HEK293 (cell line): ENCODE measurements around the gene ATMIN.
A peak's percentile ranks its signal among the peaks of the same experiment; 100 is the strongest.

Source experiments
- BCL11A ChIP-seq: fragments of 450-650 bp; formaldehyde crosslinking; IDR thresholded peaks from 2 replicates; pipeline ENCODE4 v1.5.1; 2016; ENCODE audit warnings: low read depth, missing biosample characterization, missing genetic modification characterization
- GLIS2 ChIP-seq: fragments of 450-650 bp; formaldehyde crosslinking; IDR thresholded peaks from 2 replicates; pipeline ENCODE4 v1.5.1; 2016; ENCODE audit warnings: missing biosample characterization, missing genetic modification characterization
- HOXA7 ChIP-seq: sonication (generic); formaldehyde crosslinking; IDR thresholded peaks from 2 replicates; pipeline ENCODE4 v1.8.1; 2022; ENCODE audit warnings: missing genetic modification reagents, borderline replicate concordance
- HOXC10 ChIP-seq: sonication (generic); formaldehyde crosslinking; IDR thresholded peaks from 2 replicates; pipeline ENCODE4 v1.8.1; 2023; ENCODE audit warnings: mild to moderate bottlenecking, missing genetic modification reagents
- SP3 ChIP-seq: fragments of 450-650 bp; formaldehyde crosslinking; IDR thresholded peaks from 2 replicates; pipeline ENCODE4 v1.5.1; 2016; ENCODE audit warnings: missing biosample characterization, missing genetic modification characterization
- ZBTB1 ChIP-seq: fragments of 450-650 bp; formaldehyde crosslinking; IDR thresholded peaks from 2 replicates; pipeline ENCODE4 v1.5.1; 2016; ENCODE audit warnings: missing biosample characterization, missing genetic modification characterization
- ZBTB17 ChIP-seq: fragments of 450-650 bp; formaldehyde crosslinking; IDR thresholded peaks from 2 replicates; pipeline ENCODE4 v1.5.1; 2016; ENCODE audit warnings: missing biosample characterization, missing genetic modification characterization
- ZFP69B ChIP-seq: fragments of 450-650 bp; formaldehyde crosslinking; IDR thresholded peaks from 2 replicates; pipeline ENCODE4 v1.5.1; 2016; ENCODE audit warnings: missing biosample characterization, missing genetic modification characterization
- ZIC2 ChIP-seq: fragments of 450-650 bp; formaldehyde crosslinking; IDR thresholded peaks from 2 replicates; pipeline ENCODE4 v1.5.1; 2016; ENCODE audit warnings: missing biosample characterization, missing genetic modification characterization
- ZNF146 ChIP-seq: fragments of 450-650 bp; formaldehyde crosslinking; IDR thresholded peaks from 2 replicates; pipeline ENCODE4 v1.5.1; 2016; ENCODE audit warnings: missing biosample characterization, missing genetic modification characterization
- ZNF16 ChIP-seq: fragments of 450-650 bp; formaldehyde crosslinking; IDR thresholded peaks from 2 replicates; pipeline ENCODE4 v1.5.1; 2016; ENCODE audit warnings: low read depth, missing biosample characterization, missing genetic modification characterization
- ZNF211 ChIP-seq: fragments of 450-650 bp; formaldehyde crosslinking; IDR thresholded peaks from 2 replicates; pipeline ENCODE4 v1.5.1; 2016; ENCODE audit warnings: low read depth, missing biosample characterization, missing genetic modification characterization
- ZNF23 ChIP-seq: fragments of 450-650 bp; formaldehyde crosslinking; IDR thresholded peaks from 2 replicates; pipeline ENCODE4 v1.5.1; 2016; ENCODE audit warnings: missing biosample characterization, missing genetic modification characterization, borderline replicate concordance
- ZNF248 ChIP-seq: fragments of 450-650 bp; formaldehyde crosslinking; IDR thresholded peaks from 2 replicates; pipeline ENCODE4 v1.5.1; 2017; ENCODE audit warnings: missing biosample characterization, missing genetic modification characterization
- ZNF266 ChIP-seq: fragments of 450-650 bp; formaldehyde crosslinking; IDR thresholded peaks from 2 replicates; pipeline ENCODE4 v1.5.1; 2016; ENCODE audit warnings: missing biosample characterization, missing genetic modification characterization, low read depth
- ZNF274 ChIP-seq, 2 experiments: fragments of 200-500 bp in 1 of 2; fragments of 450-650 bp in 1 of 2; sonication (Bioruptor generic) in 1 of 2; formaldehyde crosslinking in 1 of 2; IDR thresholded peaks; 2 replicates each; pipeline versions ENCODE4 v1.5.1 to v1.6.1; 2014 to 2016; ENCODE audit warnings: borderline replicate concordance in 1 of 2, inconsistent platforms in 1 of 2, low read length in 1 of 2, missing biosample characterization in 1 of 2, missing genetic modification characterization in 1 of 2
- ZNF366 ChIP-seq: fragments of 450-650 bp; formaldehyde crosslinking; conservative IDR thresholded peaks from 2 replicates; pipeline ENCODE4 v1.5.1; 2016; ENCODE audit warnings: missing biosample characterization, missing genetic modification characterization
- ZNF37A ChIP-seq: fragments of 450-650 bp; IDR thresholded peaks from 2 replicates; pipeline ENCODE4 v1.5.1; 2018; ENCODE audit warnings: missing biosample characterization, missing genetic modification characterization
- ZNF394 ChIP-seq: fragments of 450-650 bp; formaldehyde crosslinking; IDR thresholded peaks from 2 replicates; pipeline ENCODE4 v1.5.1; 2016; ENCODE audit warnings: missing biosample characterization, missing genetic modification characterization, mild to moderate bottlenecking, moderate library complexity, borderline replicate concordance
- ZNF529 ChIP-seq: fragments of 450-650 bp; formaldehyde crosslinking; IDR thresholded peaks from 2 replicates; pipeline ENCODE4 v1.5.1; 2017; ENCODE audit warnings: missing genetic modification characterization, missing biosample characterization; ENCODE audit not compliant: insufficient replicate concordance
- ZNF555 ChIP-seq: fragments of 450-650 bp; formaldehyde crosslinking; conservative IDR thresholded peaks from 2 replicates; pipeline ENCODE4 v1.5.1; 2017; ENCODE audit warnings: missing biosample characterization, mild to moderate bottlenecking, missing genetic modification characterization, inconsistent platforms
- ZNF585B ChIP-seq: fragments of 450-650 bp; formaldehyde crosslinking; IDR thresholded peaks from 2 replicates; pipeline ENCODE4 v1.5.1; 2016; ENCODE audit warnings: missing biosample characterization, missing genetic modification characterization
- ZNF600 ChIP-seq: fragments of 450-650 bp; formaldehyde crosslinking; IDR thresholded peaks from 2 replicates; pipeline ENCODE4 v1.5.1; 2016; ENCODE audit warnings: missing biosample characterization, missing genetic modification characterization
- ZNF629 ChIP-seq: fragments of 450-650 bp; formaldehyde crosslinking; IDR thresholded peaks from 2 replicates; pipeline ENCODE4 v1.5.1; 2017; ENCODE audit warnings: missing biosample characterization, missing genetic modification characterization
- ZNF660 ChIP-seq: fragments of 450-650 bp; IDR thresholded peaks from 2 replicates; pipeline ENCODE4 v1.5.1; 2018; ENCODE audit warnings: missing biosample characterization, mild to moderate bottlenecking, missing genetic modification characterization
- TF ChIP-seq, protein P1 (sequence below): fragments of 450-650 bp; IDR thresholded peaks from 2 replicates; pipeline ENCODE4 v1.5.1; 2018; ENCODE audit warnings: missing biosample characterization, mild to moderate bottlenecking, missing genetic modification characterization
- TF ChIP-seq, protein P2 (sequence below): fragments of 450-650 bp; formaldehyde crosslinking; IDR thresholded peaks from 2 replicates; pipeline ENCODE4 v1.5.1; 2016; ENCODE audit warnings: missing biosample characterization, missing genetic modification characterization
- TF ChIP-seq, protein P3 (sequence below): fragments of 450-650 bp; formaldehyde crosslinking; IDR thresholded peaks from 2 replicates; pipeline ENCODE4 v1.5.1; 2016; ENCODE audit warnings: missing biosample characterization, missing genetic modification characterization
- TF ChIP-seq, protein P4 (sequence below): fragments of 450-650 bp; formaldehyde crosslinking; IDR thresholded peaks from 2 replicates; pipeline ENCODE4 v1.5.1; 2016; ENCODE audit warnings: missing biosample characterization, missing genetic modification characterization
- TF ChIP-seq, protein P5 (sequence below): fragments of 450-650 bp; formaldehyde crosslinking; IDR thresholded peaks from 2 replicates; pipeline ENCODE4 v1.5.1; 2016; ENCODE audit warnings: missing biosample characterization, missing genetic modification characterization
- TF ChIP-seq, protein P6 (sequence below): fragments of 450-650 bp; formaldehyde crosslinking; IDR thresholded peaks from 2 replicates; pipeline ENCODE4 v1.5.1; 2016; ENCODE audit warnings: missing biosample characterization, missing genetic modification characterization

The ATMIN gene

DNA sequence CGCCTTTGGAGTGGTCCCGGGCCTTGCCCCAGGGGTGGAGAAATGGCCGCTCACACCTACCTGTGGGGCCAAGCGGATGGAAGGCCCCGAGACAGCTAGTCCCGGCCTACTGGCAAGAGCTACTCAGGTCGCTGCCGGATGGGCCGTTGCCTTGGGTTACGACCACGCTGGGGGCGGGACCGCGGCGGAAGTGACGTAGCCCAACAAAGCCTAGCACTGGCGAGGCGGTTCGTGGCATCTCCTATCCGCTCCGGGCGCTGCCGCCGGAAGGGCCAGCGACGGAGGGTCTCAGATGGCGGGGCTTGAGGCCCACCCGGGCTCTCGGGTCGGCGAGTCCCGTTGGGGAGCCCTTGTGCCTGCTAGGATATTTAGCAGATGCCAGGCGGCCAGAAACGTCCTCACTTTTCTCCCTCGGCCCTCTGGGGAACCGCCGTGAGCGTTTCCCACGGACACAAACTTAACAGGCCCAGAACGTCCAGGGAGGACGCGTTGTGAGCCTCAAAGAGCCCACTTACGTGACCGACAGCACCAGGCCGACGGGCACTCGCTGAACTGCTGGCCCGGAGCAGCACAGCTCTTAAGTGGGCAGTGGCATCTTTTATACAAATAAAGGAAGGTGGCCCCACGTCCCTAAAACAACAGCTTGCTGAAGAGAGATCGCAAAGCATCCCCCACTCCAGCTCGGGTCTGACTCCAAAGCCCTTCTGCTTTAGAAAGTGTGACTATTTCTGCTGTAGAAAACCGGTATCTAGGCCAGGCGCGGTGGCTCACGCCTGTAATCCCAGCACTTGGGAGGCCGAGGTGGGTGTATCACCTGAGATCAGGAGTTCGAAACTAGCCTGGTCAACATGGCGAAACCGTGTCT, 41.7 kb downstream of the ATMIN start, which contains the start of gene C16orf46 (continued):
- TF ChIP-seq ZNF366 (tag by site-specific recombination) (no peak), ZNF23 (no peak), ZBTB1 (tag by site-specific recombination) (no peak), ZNF146 (tag by site-specific recombination) (no peak), ZNF16 (tag by site-specific recombination) (no peak), ZNF600 (no peak), ZBTB17 (tag by site-specific recombination) (peak; percentile 41), ZNF629 (peak; percentile 66), ZNF660 (tag by site-specific recombination) (0 out of 2 replicates have a peak, but pooled peaks have one; percentile 65), HOXC10 (CRISPR knock-in tag) (no peak), ZNF555 (tag by site-specific recombination) (no peak), ZIC2 (tag by site-specific recombination) (no peak), HOXA7 (CRISPR knock-in tag) (no peak), BCL11A (tag by site-specific recombination) (no peak), ZNF37A (tag by site-specific recombination) (no peak), SP3 (tag by site-specific recombination) (no peak), ZNF266 (no peak), ZFP69B (tag by site-specific recombination) (peak; percentile 78), GLIS2 (tag by site-specific recombination) (peak; percentile 68), ZNF248 (no peak), ZNF585B (no peak), ZNF211 (tag by site-specific recombination) (no peak), ZNF394 (tag by site-specific recombination) (peak; percentile 18; the same call in 1 of the 2 replicates), ZNF529 (tag by site-specific recombination) (no peak), ZNF274 (IDR thresholded peaks at IDR 0.05; ENCODE audit: low read length) (no peak), ZNF274 (tag by site-specific recombination; IDR thresholded peaks at IDR 0.05; ENCODE audit: borderline replicate concordance) (no peak)
- TF ChIP-seq, protein P1, sequence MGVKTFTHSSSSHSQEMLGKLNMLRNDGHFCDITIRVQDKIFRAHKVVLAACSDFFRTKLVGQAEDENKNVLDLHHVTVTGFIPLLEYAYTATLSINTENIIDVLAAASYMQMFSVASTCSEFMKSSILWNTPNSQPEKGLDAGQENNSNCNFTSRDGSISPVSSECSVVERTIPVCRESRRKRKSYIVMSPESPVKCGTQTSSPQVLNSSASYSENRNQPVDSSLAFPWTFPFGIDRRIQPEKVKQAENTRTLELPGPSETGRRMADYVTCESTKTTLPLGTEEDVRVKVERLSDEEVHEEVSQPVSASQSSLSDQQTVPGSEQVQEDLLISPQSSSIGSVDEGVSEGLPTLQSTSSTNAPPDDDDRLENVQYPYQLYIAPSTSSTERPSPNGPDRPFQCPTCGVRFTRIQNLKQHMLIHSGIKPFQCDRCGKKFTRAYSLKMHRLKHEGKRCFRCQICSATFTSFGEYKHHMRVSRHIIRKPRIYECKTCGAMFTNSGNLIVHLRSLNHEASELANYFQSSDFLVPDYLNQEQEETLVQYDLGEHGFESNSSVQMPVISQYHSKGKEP (tag by site-specific recombination): no peak
- TF ChIP-seq, protein P2, sequence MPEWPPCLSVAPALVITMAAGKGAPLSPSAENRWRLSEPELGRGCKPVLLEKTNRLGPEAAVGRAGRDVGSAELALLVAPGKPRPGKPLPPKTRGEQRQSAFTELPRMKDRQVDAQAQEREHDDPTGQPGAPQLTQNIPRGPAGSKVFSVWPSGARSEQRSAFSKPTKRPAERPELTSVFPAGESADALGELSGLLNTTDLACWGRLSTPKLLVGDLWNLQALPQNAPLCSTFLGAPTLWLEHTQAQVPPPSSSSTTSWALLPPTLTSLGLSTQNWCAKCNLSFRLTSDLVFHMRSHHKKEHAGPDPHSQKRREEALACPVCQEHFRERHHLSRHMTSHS (tag by site-specific recombination): no peak
- TF ChIP-seq, protein P3, sequence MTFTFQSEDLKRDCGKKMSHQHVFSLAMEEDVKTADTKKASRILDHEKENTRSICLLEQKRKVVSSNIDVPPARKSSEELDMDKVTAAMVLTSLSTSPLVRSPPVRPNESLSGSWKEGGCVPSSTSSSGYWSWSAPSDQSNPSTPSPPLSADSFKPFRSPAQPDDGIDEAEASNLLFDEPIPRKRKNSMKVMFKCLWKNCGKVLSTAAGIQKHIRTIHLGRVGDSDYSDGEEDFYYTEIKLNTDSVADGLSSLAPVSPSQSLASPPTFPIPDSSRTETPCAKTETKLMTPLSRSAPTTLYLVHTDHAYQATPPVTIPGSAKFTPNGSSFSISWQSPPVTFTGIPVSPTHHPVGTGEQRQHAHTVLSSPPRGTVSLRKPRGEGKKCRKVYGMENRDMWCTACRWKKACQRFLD: no peak
- TF ChIP-seq, protein P4, sequence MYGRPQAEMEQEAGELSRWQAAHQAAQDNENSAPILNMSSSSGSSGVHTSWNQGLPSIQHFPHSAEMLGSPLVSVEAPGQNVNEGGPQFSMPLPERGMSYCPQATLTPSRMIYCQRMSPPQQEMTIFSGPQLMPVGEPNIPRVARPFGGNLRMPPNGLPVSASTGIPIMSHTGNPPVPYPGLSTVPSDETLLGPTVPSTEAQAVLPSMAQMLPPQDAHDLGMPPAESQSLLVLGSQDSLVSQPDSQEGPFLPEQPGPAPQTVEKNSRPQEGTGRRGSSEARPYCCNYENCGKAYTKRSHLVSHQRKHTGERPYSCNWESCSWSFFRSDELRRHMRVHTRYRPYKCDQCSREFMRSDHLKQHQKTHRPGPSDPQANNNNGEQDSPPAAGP (tag by site-specific recombination): no peak; the same call in 1 of the 2 replicates
- TF ChIP-seq, protein P5, sequence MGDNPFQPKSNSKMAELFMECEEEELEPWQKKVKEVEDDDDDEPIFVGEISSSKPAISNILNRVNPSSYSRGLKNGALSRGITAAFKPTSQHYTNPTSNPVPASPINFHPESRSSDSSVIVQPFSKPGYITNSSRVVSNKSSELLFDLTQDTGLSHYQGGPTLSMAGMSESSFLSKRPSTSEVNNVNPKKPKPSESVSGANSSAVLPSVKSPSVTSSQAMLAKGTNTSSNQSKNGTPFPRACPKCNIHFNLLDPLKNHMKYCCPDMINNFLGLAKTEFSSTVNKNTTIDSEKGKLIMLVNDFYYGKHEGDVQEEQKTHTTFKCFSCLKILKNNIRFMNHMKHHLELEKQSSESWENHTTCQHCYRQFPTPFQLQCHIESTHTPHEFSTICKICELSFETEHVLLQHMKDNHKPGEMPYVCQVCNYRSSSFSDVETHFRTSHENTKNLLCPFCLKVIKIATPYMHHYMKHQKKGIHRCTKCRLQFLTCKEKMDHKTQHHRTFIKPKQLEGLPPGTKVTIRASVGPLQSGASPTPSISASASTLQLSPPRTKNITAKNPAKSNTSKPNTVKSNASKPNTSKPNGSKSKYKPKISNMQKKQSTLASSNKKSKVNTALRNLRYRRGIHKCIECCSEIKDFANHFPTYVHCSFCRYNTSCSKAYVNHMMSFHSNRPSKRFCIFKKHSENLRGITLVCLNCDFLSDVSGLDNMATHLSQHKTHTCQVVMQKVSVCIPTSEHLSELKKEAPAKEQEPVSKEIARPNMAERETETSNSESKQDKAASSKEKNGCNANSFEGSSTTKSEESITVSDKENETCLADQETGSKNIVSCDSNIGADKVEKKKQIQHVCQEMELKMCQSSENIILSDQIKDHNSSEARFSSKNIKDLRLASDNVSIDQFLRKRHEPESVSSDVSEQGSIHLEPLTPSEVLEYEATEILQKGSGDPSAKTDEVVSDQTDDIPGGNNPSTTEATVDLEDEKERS (tag by site-specific recombination): no peak
- TF ChIP-seq, protein P6, sequence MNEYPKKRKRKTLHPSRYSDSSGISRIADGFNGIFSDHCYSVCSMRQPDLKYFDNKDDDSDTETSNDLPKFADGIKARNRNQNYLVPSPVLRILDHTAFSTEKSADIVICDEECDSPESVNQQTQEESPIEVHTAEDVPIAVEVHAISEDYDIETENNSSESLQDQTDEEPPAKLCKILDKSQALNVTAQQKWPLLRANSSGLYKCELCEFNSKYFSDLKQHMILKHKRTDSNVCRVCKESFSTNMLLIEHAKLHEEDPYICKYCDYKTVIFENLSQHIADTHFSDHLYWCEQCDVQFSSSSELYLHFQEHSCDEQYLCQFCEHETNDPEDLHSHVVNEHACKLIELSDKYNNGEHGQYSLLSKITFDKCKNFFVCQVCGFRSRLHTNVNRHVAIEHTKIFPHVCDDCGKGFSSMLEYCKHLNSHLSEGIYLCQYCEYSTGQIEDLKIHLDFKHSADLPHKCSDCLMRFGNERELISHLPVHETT (tag by site-specific recombination): no peak
